ENCODE results near the gene RREB1.

DNA sequence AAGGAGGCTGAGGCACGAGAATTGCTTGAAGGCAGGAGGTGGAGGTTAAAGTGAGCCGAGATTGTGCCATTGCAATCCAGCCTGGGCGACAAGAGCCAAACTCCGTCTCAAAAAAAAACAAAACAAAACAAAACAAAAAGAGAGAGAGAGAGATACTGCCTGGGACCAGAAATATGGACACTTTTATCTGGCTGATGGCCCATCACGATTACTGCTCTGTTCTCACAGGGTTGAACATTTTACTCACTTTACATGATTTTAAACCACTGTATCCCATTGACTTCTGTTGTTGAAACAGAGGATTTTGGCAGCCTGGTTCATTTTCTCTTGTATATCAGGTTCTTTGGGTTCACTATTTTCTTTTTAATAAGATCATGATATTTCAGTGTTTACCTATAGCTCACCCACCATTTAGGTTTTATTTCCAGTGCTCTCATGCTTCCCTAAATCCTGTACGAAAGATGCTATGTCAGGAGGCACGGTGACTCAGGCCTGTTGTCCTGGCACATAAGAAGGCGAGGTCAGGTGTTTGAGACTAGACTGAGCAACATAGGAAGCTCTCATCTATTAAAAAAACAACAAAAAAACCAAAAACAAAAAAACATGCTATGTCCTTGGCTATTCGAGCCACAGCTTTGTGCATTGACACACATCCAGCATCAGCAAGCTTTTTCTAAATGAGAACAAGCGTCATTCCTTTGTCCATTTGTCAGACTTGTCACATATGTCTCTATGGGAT is 34.5 kb upstream of the RREB1 start:
- TF ChIP-seq CTCF (IDR thresholded peaks at IDR 0.05): no peak
- TF ChIP-seq POLR2A (IDR thresholded peaks at IDR 0.05): no peak
- TF ChIP-seq POLR2AphosphoS5 (IDR thresholded peaks at IDR 0.05; ENCODE audit: insufficient read depth in 1 of 2, low read depth in 1 of 2): peak in 1 of 2 donors; percentile 33

Measured in vagina (tissue), 2 donors.